MCF 10A (cell line): ENCODE measurements around the gene SLC26A8. TPM values are rescaled to one million over a fixed set of nuclear protein-coding genes. Genes with fewer than 3 reads are reported as not detected.
A peak's percentile ranks its signal among the peaks of the same experiment; 100 is the strongest.

Experiments used
- BruUV-seq: library from RNA; stranded (reverse); fragments of 400-500 nt; replicated peaks from 2 replicates; lab custom pipeline; 2021; lab: Mats Ljungman, UMichigan
- CTCF ChIA-PET: fragments of 300-600 bp; sonication (Branson Sonifier 250); formaldehyde crosslinking; extraction: SDS; loops from one replicate; lab custom pipeline; 2021; ENCODE audit warnings: antibody characterized with exemption, inconsistent platforms; lab: Yijun Ruan, JAX
- POLR2A ChIA-PET: fragments of 300-600, 350-650 bp; sonication (Branson Sonifier 250); formaldehyde crosslinking; extraction: SDS; loops from one replicate; lab custom pipeline; 2020; ENCODE audit warnings: antibody characterized with exemption, inconsistent platforms; lab: Yijun Ruan, JAX
- DNase-seq: peaks from one replicate; pipeline ENCODE4 v3.0.0-alpha.2; 2018; ENCODE audit not compliant: unreplicated experiment
- H3K27ac Mint-ChIP-seq: one replicate; pipeline ENCODE4 v1.8.0; 2022; ENCODE audit warnings: mild to moderate bottlenecking, low read depth, mixed read lengths; ENCODE audit not compliant: unreplicated experiment
- H3K27me3 Mint-ChIP-seq: one replicate; pipeline ENCODE4 v1.8.0; 2022; ENCODE audit warnings: mixed read lengths; ENCODE audit not compliant: insufficient read depth, unreplicated experiment
- H3K36me3 Mint-ChIP-seq: one replicate; pipeline ENCODE4 v1.8.0; 2022; ENCODE audit warnings: mild to moderate bottlenecking, moderate library complexity, mixed read lengths; ENCODE audit not compliant: insufficient read depth, unreplicated experiment
- H3K4me1 Mint-ChIP-seq: one replicate; pipeline ENCODE4 v1.8.0; 2022; ENCODE audit warnings: mixed read lengths; ENCODE audit not compliant: insufficient read depth, unreplicated experiment
- H3K4me3 Mint-ChIP-seq: one replicate; pipeline ENCODE4 v1.8.0; 2022; ENCODE audit warnings: mild to moderate bottlenecking, moderate library complexity, mixed read lengths; ENCODE audit not compliant: unreplicated experiment
- H3K9me3 Mint-ChIP-seq: one replicate; pipeline ENCODE4 v1.8.0; 2022; ENCODE audit warnings: mixed read lengths; ENCODE audit not compliant: unreplicated experiment
- CTCF ChIP-seq: fragments of 200-600 bp; IDR thresholded peaks from one replicate; pipeline ENCODE4 v1.8.0; 2022; ENCODE audit warnings: antibody characterized with exemption, mild to moderate bottlenecking; ENCODE audit not compliant: unreplicated experiment
- intact Hi-C: fragments of 100-400 bp; cut with micrococcal nuclease; formaldehyde crosslinking; loops from 2 replicates; pipeline ENCODE4 v1.14.1; 2022
- total RNA-seq: library from RNA; stranded (reverse); gene quantifications from 2 replicates; pipeline ENCODE4 v1.2.3, GENCODE V29; 2022

Gene SLC26A8
- total RNA-seq, 1 experiment from 2014 or later = not detected

- TF ChIP-seq CTCF = no peak
- peaks cover 7% of the 10 kb centered on the region for H3K9me3 Mint-ChIP-seq
- CTCF ChIA-PET = interaction anchor here (2.5 kb wide), 1 partner anchor 26 kb away, joined by 10 read pairs; no protein-coding TSS in a partner anchor
- BruUV-seq = no TSS peak
- H3K4me1 Mint-ChIP-seq = peaks cover 26% of the 10 kb centered on the region
- H3K36me3 Mint-ChIP-seq = peaks cover 6% of the 10 kb centered on the region
- no peak overlapping the region for H3K4me3 Mint-ChIP-seq
- DNase-seq = no peak
- no peak overlapping the region for H3K27ac Mint-ChIP-seq
- POLR2A ChIA-PET = interaction anchor here (0.6 kb wide), 2 partner anchors 26 to 146 kb away, joined by 3 read pairs; no protein-coding TSS in a partner anchor
- intact Hi-C loops = no loop called here
- H3K27me3 Mint-ChIP-seq = no peaks in the 10 kb centered on the region
Observed at GRCh38 chr6:36068586-36068985, 44.1 kb upstream of the SLC26A8 start.

- POLR2A ChIA-PET = interaction anchor here (0.6 kb wide), 2 partner anchors 27 to 145 kb away, joined by 3 read pairs; no protein-coding TSS in a partner anchor
- Mint-ChIP-seq H3K27me3 (no peaks in the 10 kb centered on the region), H3K4me1 (peaks cover 26% of the 10 kb centered on the region), H3K9me3 (peaks cover 7% of the 10 kb centered on the region), H3K4me3 (no peak overlapping the region), H3K27ac (peak overlapping the region; percentile 28), H3K36me3 (peaks cover 6% of the 10 kb centered on the region)
- BruUV-seq = no TSS peak
- no peak for DNase-seq
- CTCF ChIA-PET = interaction anchor here (0.5 to 2.5 kb wide), 2 partner anchors 8 to 27 kb away, joined by 3 to 10 read pairs; no protein-coding TSS in a partner anchor
- intact Hi-C loops = no loop called here
- TF ChIP-seq CTCF = no peak
Observed at GRCh38 chr6:36068012-36068392, 43.6 kb upstream of the SLC26A8 start.

- Mint-ChIP-seq H3K27me3 (no peaks in the 10 kb centered on the region), H3K27ac (peak overlapping the region; percentile 28), H3K4me3 (no peak overlapping the region), H3K36me3 (peaks cover 6% of the 10 kb centered on the region), H3K4me1 (peaks cover 26% of the 10 kb centered on the region), H3K9me3 (peaks cover 7% of the 10 kb centered on the region)
- intact Hi-C loops = no loop called here
- TF ChIP-seq CTCF = no peak
- no TSS peak for BruUV-seq
- ChIA-PET POLR2A (interaction anchor here (0.6 to 1.1 kb wide), 3 partner anchors 14 to 39 kb away, joined by 3 to 5 read pairs (median 4); no protein-coding TSS in a partner anchor), CTCF (interaction anchor here (0.5 to 2.5 kb wide), 3 partner anchors 8 to 28 kb away, joined by 3 to 10 read pairs (median 4); no protein-coding TSS in a partner anchor)
- no peak for DNase-seq
Observed at GRCh38 chr6:36067374-36068011, 43.1 kb upstream of the SLC26A8 start.

GRCh38 chr6:36066817-36067216, 42.4 kb upstream of the SLC26A8 start:
- Mint-ChIP-seq H3K4me3 (no peak overlapping the region), H3K36me3 (peaks cover under 1% of the 10 kb centered on the region), H3K9me3 (peaks cover 7% of the 10 kb centered on the region), H3K27me3 (no peaks in the 10 kb centered on the region), H3K27ac (no peak overlapping the region), H3K4me1 (peaks cover 26% of the 10 kb centered on the region)
- TF ChIP-seq CTCF = no peak
- ChIA-PET CTCF (interaction anchor here (0.7 to 0.9 kb wide), 3 partner anchors 25 to 764 kb away, joined by 3 to 5 read pairs (median 4); no protein-coding TSS in a partner anchor), POLR2A (interaction anchor here (0.6 to 1.1 kb wide), 2 partner anchors 14 to 38 kb away, joined by 4 to 5 read pairs; no protein-coding TSS in a partner anchor)
- no TSS peak for BruUV-seq
- intact Hi-C loops = no loop called here
- DNase-seq = no peak
